H1 (cell line): ENCODE data around the gene PRR12. TPM values are rescaled to one million over a fixed set of nuclear protein-coding genes. Genes with fewer than 3 reads are reported as not detected.

Experiments used
- CTCF ChIA-PET: fragments of 300-600 bp; sonication (Branson Sonifier 250); formaldehyde crosslinking; loops from one replicate; lab custom pipeline; 2021; ENCODE audit not compliant: partially characterized antibody; lab: Charles Lee
- POLR2A ChIA-PET: fragments of 300-600 bp; sonication (Branson Sonifier 250); formaldehyde crosslinking; loops from one replicate; lab custom pipeline; 2021; ENCODE audit warnings: inconsistent platforms; ENCODE audit not compliant: partially characterized antibody; lab: Charles Lee
- DNase-seq, 2 experiments: peaks; one replicate each; pipeline versions ENCODE4 v3.0.0 to v3.0.0-alpha.2; 2010 to 2022; ENCODE audit warnings: low spot score in 2 of 2, low read depth in 1 of 2, mixed read lengths in 1 of 2
- FAIRE-seq: peaks from 2 replicates; lab custom pipeline; 2011; peaks lifted over from hg19 to GRCh38; lab: Jason Lieb, UNC
- H2AFZ ChIP-seq: 2 replicates; pipeline ENCODE4 v1.8.1; 2012; ENCODE audit warnings: low read length, inconsistent platforms
- H2AK5ac ChIP-seq: 2 replicates; pipeline ENCODE4 v1.6.1; 2013; ENCODE audit warnings: low read depth, low read length
- H2BK120ac ChIP-seq: replicated peaks from 2 replicates; pipeline ENCODE3; 2013; ENCODE audit warnings: low read depth, low read length, inconsistent platforms
- H2BK12ac ChIP-seq: 2 replicates; pipeline ENCODE4 v1.6.1; 2013; ENCODE audit warnings: low read depth, low read length
- H2BK15ac ChIP-seq: 2 replicates; pipeline ENCODE4 v1.6.1; 2013; ENCODE audit warnings: low read length
- H2BK20ac ChIP-seq: 2 replicates; pipeline ENCODE4 v1.6.1; 2013; ENCODE audit warnings: low read length
- H2BK5ac ChIP-seq: 2 replicates; pipeline ENCODE4 v1.6.1; 2013; ENCODE audit warnings: low read depth, low read length
- H3K14ac ChIP-seq: 2 replicates; pipeline ENCODE4 v1.6.1; 2013; ENCODE audit warnings: inconsistent platforms; ENCODE audit not compliant: insufficient read length
- H3K18ac ChIP-seq: 2 replicates; pipeline ENCODE4 v1.6.1; 2013; ENCODE audit warnings: low read length; ENCODE audit errors: extremely low read depth
- H3K23ac ChIP-seq: 2 replicates; pipeline ENCODE4 v1.6.1; 2013; ENCODE audit warnings: inconsistent platforms; ENCODE audit not compliant: insufficient read length
- H3K23me2 ChIP-seq: 2 replicates; pipeline ENCODE4 v1.6.1; 2013; ENCODE audit warnings: low read depth, low read length
- H3K27ac ChIP-seq: 2 replicates; pipeline ENCODE4 v1.6.1; 2011; ENCODE audit warnings: low read depth, low read length, inconsistent platforms
- H3K27me3 ChIP-seq, 4 experiments: replicated peaks in 1 of 4; 1 replicate in 1 of 4; 2 replicates in 3 of 4; pipeline versions ENCODE4 v1.6.1 to v1.8.1; 2011 to 2013; ENCODE audit warnings: low read length in 3 of 4, mild to moderate bottlenecking in 3 of 4, inconsistent platforms in 2 of 4, mixed read lengths in 2 of 4, moderate library complexity in 1 of 4; ENCODE audit not compliant: control insufficient read depth in 3 of 4, insufficient read depth in 3 of 4; ENCODE audit errors: extremely low read depth in 1 of 4
- H3K36me3 ChIP-seq, 4 experiments: 2 replicates each; pipeline versions ENCODE4 v1.6.1 to v1.8.1; 2011 to 2013; ENCODE audit warnings: mild to moderate bottlenecking in 4 of 4, low read length in 3 of 4, moderate library complexity in 2 of 4, control low read depth in 1 of 4, inconsistent platforms in 1 of 4; ENCODE audit not compliant: insufficient read depth in 4 of 4, control insufficient read depth in 2 of 4
- H3K4ac ChIP-seq: replicated peaks from 2 replicates; pipeline ENCODE3; 2013; ENCODE audit warnings: low read length, low read depth, mixed read lengths, inconsistent platforms; ENCODE audit not compliant: insufficient read length
- H3K4me1 ChIP-seq, 4 experiments: replicated peaks in 1 of 4; 1 replicate in 1 of 4; 2 replicates in 3 of 4; pipeline versions ENCODE4 v1.6.1 to v1.8.1; 2011 to 2013; ENCODE audit warnings: low read length in 3 of 4, inconsistent platforms in 2 of 4, mixed read lengths in 1 of 4; ENCODE audit not compliant: insufficient read depth in 4 of 4, control insufficient read depth in 3 of 4
- H3K4me2 ChIP-seq, 2 experiments: 2 replicates each; pipeline versions ENCODE4 v1.6.1 to v1.8.1; 2011 to 2013; ENCODE audit warnings: low read depth in 2 of 2, low read length in 2 of 2, control low read depth in 1 of 2, inconsistent platforms in 1 of 2, mild to moderate bottlenecking in 1 of 2; ENCODE audit not compliant: insufficient read depth in 1 of 2
- H3K4me3 ChIP-seq, 4 experiments: fragments of 200-600, 300-600 bp in 1 of 4; sonication (generic), shearing (Covaris generic), sonication (Bioruptor Twin) in 1 of 4; 2 replicates each; pipeline versions ENCODE4 v1.5.1 to v1.8.1; 2011 to 2016; ENCODE audit warnings: low read length in 4 of 4, low read depth in 3 of 4, control low read depth in 2 of 4, inconsistent platforms in 2 of 4, mild to moderate bottlenecking in 2 of 4, mixed read lengths in 1 of 4, moderate library complexity in 1 of 4; ENCODE audit not compliant: insufficient read depth in 2 of 4; ENCODE audit errors: extremely low read depth in 1 of 4
- H3K56ac ChIP-seq: replicated peaks from 2 replicates; pipeline ENCODE3; 2013; ENCODE audit warnings: low read depth, mild to moderate bottlenecking, mixed read lengths, low read length, inconsistent platforms; ENCODE audit not compliant: insufficient read length
- H3K79me1 ChIP-seq: 2 replicates; pipeline ENCODE4 v1.6.1; 2013; ENCODE audit warnings: low read depth, low read length, control low read depth
- H3K79me2 ChIP-seq, 2 experiments: 2 replicates each; pipeline versions ENCODE4 v1.6.1 to v1.8.1; 2012 to 2013; ENCODE audit warnings: low read length in 2 of 2, mild to moderate bottlenecking in 2 of 2, inconsistent platforms in 1 of 2; ENCODE audit not compliant: insufficient read depth in 2 of 2, control insufficient read depth in 1 of 2
- H3K9ac ChIP-seq, 4 experiments: replicated peaks in 1 of 4; 1 replicate in 1 of 4; 2 replicates in 3 of 4; pipeline versions ENCODE4 v1.6.1 to v1.8.1; 2011 to 2013; ENCODE audit warnings: low read depth in 3 of 4, low read length in 3 of 4, control low read depth in 2 of 4, mild to moderate bottlenecking in 2 of 4, moderate library complexity in 2 of 4, inconsistent platforms in 1 of 4; ENCODE audit errors: extremely low read depth in 1 of 4
- H3K9me3 ChIP-seq, 2 experiments: 2 replicates each; pipeline versions ENCODE4 v1.6.1 to v1.8.1; 2012 to 2013; ENCODE audit warnings: mild to moderate bottlenecking in 2 of 2, moderate library complexity in 2 of 2, control low read depth in 1 of 2, inconsistent platforms in 1 of 2, low read depth in 1 of 2, low read length in 1 of 2, mixed read lengths in 1 of 2; ENCODE audit not compliant: insufficient read depth in 2 of 2
- H4K20me1 ChIP-seq, 2 experiments: replicated peaks in 1 of 2; 2 replicates each; pipeline versions ENCODE3 to v1.8.1; 2011 to 2013; ENCODE audit warnings: inconsistent platforms in 2 of 2, low read length in 2 of 2, mild to moderate bottlenecking in 1 of 2; ENCODE audit not compliant: insufficient read depth in 2 of 2, control insufficient read depth in 1 of 2
- H4K5ac ChIP-seq: 2 replicates; pipeline ENCODE4 v1.6.1; 2013; ENCODE audit warnings: low read length, low read depth, mixed read lengths, inconsistent platforms; ENCODE audit not compliant: insufficient read length
- H4K8ac ChIP-seq: 2 replicates; pipeline ENCODE4 v1.8.0; 2013; ENCODE audit warnings: mild to moderate bottlenecking, moderate library complexity, low read length, inconsistent platforms; ENCODE audit not compliant: insufficient read depth; ENCODE audit errors: extremely low read depth
- H4K91ac ChIP-seq: replicated peaks from 2 replicates; pipeline ENCODE3; 2013; ENCODE audit warnings: low read length, mixed read lengths, inconsistent platforms; ENCODE audit not compliant: insufficient read length
- WGBS, 2 experiments: shearing (Covaris generic) in 1 of 2; methylation state at CpG; one replicate each; pipeline versions ENCODE4 v1.1.6 to v1.1.7; 2013 to 2015; ENCODE audit warnings: low lambda C conversion rate in 2 of 2, mixed read lengths in 2 of 2, inconsistent platforms in 1 of 2, low coverage in 1 of 2, missing lambda C conversion rate in 1 of 2; ENCODE audit not compliant: insufficient replicate concordance in 2 of 2, insufficient coverage in 1 of 2, insufficient read length in 1 of 2; ENCODE audit errors: extremely low coverage in 1 of 2, missing lambda C conversion rate in 1 of 2; 5-methylcytosine and 5-hydroxymethylcytosine counted together
- polyA plus RNA-seq, 7 experiments: library from polyadenylated mRNA; depleted of rRNA in 3 of 7; stranded (reverse) in 5 of 7; unstranded in 2 of 7; fragments of >200 nt in 5 of 7; fragments of 200-250 nt in 2 of 7; gene quantifications; 1 replicate in 5 of 7; 2 replicates in 1 of 7; 4 replicates in 1 of 7; pipeline versions ENCODE4 v1.2.1 to v1.2.3, GENCODE V29; 2011 to 2013; ENCODE audit warnings: missing spikeins in 2 of 7, mixed read lengths in 2 of 7
- total RNA-seq: library from RNA; stranded (reverse); fragmentation: NEBNext Ultra II Directional; extraction: Animal tissue kit (Norgen Biotek cat#: 25700); gene quantifications from 2 replicates; pipeline ENCODE4 v1.2.1, GENCODE V29; 2021

Gene PRR12
- total and polyA plus RNA-seq, 2 of the 8 experiments (the other 6 are each of a cell fraction or from before 2014, with no cell fraction given) = 2.5 to 59.4 TPM

- H2BK20ac ChIP-seq = no peak overlapping the region
- no peak overlapping the region for H3K27ac ChIP-seq
- no peak overlapping the region for H3K4me3 ChIP-seq
- H3K4me1 ChIP-seq = no peaks in the 10 kb centered on the region
- no peak overlapping the region for H3K18ac ChIP-seq
- H4K5ac ChIP-seq = no peak overlapping the region
- no peak overlapping the region for H3K56ac ChIP-seq
- H3K9me3 ChIP-seq = no peaks in the 10 kb centered on the region
- 77% methylated on average over 5 of the region's 5 CpGs; no CpG with 5 or more reads in 1 of the 2 experiments for WGBS, 2 experiments
- no peak overlapping the region for H3K4ac ChIP-seq
- H3K36me3 ChIP-seq = no peaks in the 10 kb centered on the region; a peak in 1 of 8 replicates
- no peak overlapping the region for H2BK120ac ChIP-seq
- FAIRE-seq (no peak), DNase-seq (no peak)
- no peaks in the 10 kb centered on the region for H3K79me2 ChIP-seq
- no peaks in the 10 kb centered on the region for H3K23me2 ChIP-seq
- no peak overlapping the region for H2AFZ ChIP-seq
- H2BK15ac ChIP-seq = no peak overlapping the region
- no peak overlapping the region for H2BK12ac ChIP-seq
- no peak overlapping the region for H3K9ac ChIP-seq
- no peak overlapping the region for H3K14ac ChIP-seq
- H3K4me2 ChIP-seq = no peak overlapping the region
- H4K20me1 ChIP-seq = no peaks in the 10 kb centered on the region
- H3K27me3 ChIP-seq = no peaks in the 10 kb centered on the region
- no peak overlapping the region for H3K23ac ChIP-seq
- H3K79me1 ChIP-seq = no peaks in the 10 kb centered on the region
- no peak overlapping the region for H2AK5ac ChIP-seq
- POLR2A ChIA-PET = interaction anchor here (0.6 to 3.5 kb wide), 6 partner anchors 10 to 139 kb away, joined by 3 to 15 read pairs (median 5); partner anchors contain the start of genes NOSIP, PRRG2 and RPS11
- no peak overlapping the region for H4K91ac ChIP-seq
- no peak overlapping the region for H2BK5ac ChIP-seq
- CTCF ChIA-PET = interaction anchor here (0.6 to 8.0 kb wide), 7 partner anchors 10 to 958 kb away, joined by 3 to 56 read pairs (median 4); no protein-coding TSS in a partner anchor
- no peak overlapping the region for H4K8ac ChIP-seq
Observed at GRCh38 chr19:49544154-49544553, 46.8 kb upstream of the PRR12 start.
